Activated CD8-positive, alpha-beta T cell treated with anti-CD3 and anti-CD28 coated beads, Interleukin-2, amount 10 ng/mL, durations not matched to agents 7 days and 5 days (primary cell): ENCODE results near the gene SP100. TPM values are rescaled to one million over a fixed set of nuclear protein-coding genes. Genes with fewer than 3 reads are reported as not detected.
"Not testable (repeated sequence)": the region's sequence is repeated elsewhere in the genome, so short reads cannot be mapped to it uniquely, and the experiment has no call there.

Experiments used
- ATAC-seq: fragments of 150-1000 bp; cut with Tn5 transposase; one replicate; pipeline ENCODE4 v1.10.0; 2021; ENCODE audit warnings: moderate library complexity
- CTCF ChIA-PET: fragments of 350-600 bp; sonication (Branson Sonifier 250); formaldehyde crosslinking; loops from one replicate; lab custom pipeline; 2021; ENCODE audit warnings: antibody characterized with exemption; lab: Charles Lee
- POLR2A ChIA-PET: fragments of 350-600 bp; sonication (Branson Sonifier 250); formaldehyde crosslinking; loops from one replicate; lab custom pipeline; 2021; ENCODE audit warnings: antibody characterized with exemption; lab: Charles Lee
- DNase-seq: peaks from one replicate; pipeline ENCODE4 v3.0.0-alpha.2; 2020
- H3K27ac Mint-ChIP-seq: one replicate; pipeline ENCODE4 v1.8.0; 2021; ENCODE audit warnings: mild to moderate bottlenecking, mixed read lengths
- H3K27me3 Mint-ChIP-seq: one replicate; pipeline ENCODE4 v1.8.0; 2021; ENCODE audit warnings: low read depth, mixed read lengths
- H3K36me3 Mint-ChIP-seq: one replicate; pipeline ENCODE4 v1.8.0; 2021; ENCODE audit warnings: low read depth, mixed read lengths
- H3K4me1 Mint-ChIP-seq: one replicate; pipeline ENCODE4 v1.8.0; 2021; ENCODE audit warnings: low read depth, mixed read lengths
- H3K4me3 Mint-ChIP-seq: one replicate; pipeline ENCODE4 v1.8.0; 2021; ENCODE audit warnings: mild to moderate bottlenecking, mixed read lengths
- H3K9me3 Mint-ChIP-seq: one replicate; pipeline ENCODE4 v1.8.0; 2022; ENCODE audit warnings: mixed read lengths; ENCODE audit not compliant: insufficient read depth
- total RNA-seq, 2 experiments: library from RNA; stranded (reverse); gene quantifications; one replicate each; pipeline ENCODE4 v1.2.3, GENCODE V29; 2021

SP100 gene
- 100 to 1,000 TPM; 295 to 309 TPM for total RNA-seq

- peak within 1 kb of the TSS; percentile 100 for H3K27ac Mint-ChIP-seq
- no peaks in the 10 kb centered on the region for H3K27me3 Mint-ChIP-seq
- peak; percentile 91 for DNase-seq
- H3K36me3 Mint-ChIP-seq: peaks cover 47% of the 10 kb centered on the region
- peak; percentile 80 for ATAC-seq
- peaks cover 64% of the 10 kb centered on the region for H3K4me1 Mint-ChIP-seq
- peak within 1 kb of the TSS; percentile 87 for H3K4me3 Mint-ChIP-seq
- ChIA-PET CTCF (interaction anchor here (1.4 to 1.8 kb wide), 3 partner anchors 88 to 381 kb away, joined by 4 to 5 read pairs (median 5); no protein-coding TSS in a partner anchor), POLR2A (interaction anchor here (0.6 to 3.3 kb wide), 22 partner anchors 14 to 298 kb away, joined by 3 to 34 read pairs (median 3); partner anchors contain the start of genes SP110, SP140 and SP140L)
- H3K9me3 Mint-ChIP-seq: no peaks in the 10 kb centered on the region
Measured at GRCh38 chr2:230416061-230416721, at the start of gene SP100. TSS of gene SP100 (plus strand) at chr2:230416201. CDS start at chr2:230416297, 96 bp downstream.

GRCh38 chr2:230382108-230382507, 33.9 kb upstream of the SP100 start:
- Mint-ChIP-seq H3K27me3 (no peaks in the 10 kb centered on the region), H3K9me3 (no peaks in the 10 kb centered on the region), H3K4me3 (no peak overlapping the region), H3K27ac (no peak overlapping the region), H3K4me1 (peaks cover 9% of the 10 kb centered on the region), H3K36me3 (peaks cover 87% of the 10 kb centered on the region)
- ATAC-seq (no peak), DNase-seq (no peak)
- POLR2A ChIA-PET: no interaction called here
- CTCF ChIA-PET: no interaction called here

GRCh38 chr2:230383453-230383852, 32.5 kb upstream of the SP100 start:
- Mint-ChIP-seq H3K4me3 (no peak overlapping the region), H3K4me1 (peaks cover 2% of the 10 kb centered on the region), H3K36me3 (peaks cover 84% of the 10 kb centered on the region), H3K27ac (no peak overlapping the region), H3K9me3 (no peaks in the 10 kb centered on the region), H3K27me3 (no peaks in the 10 kb centered on the region)
- ChIA-PET CTCF (interaction anchor here (0.6 kb wide), 1 partner anchor 91 kb away, joined by 3 read pairs; no protein-coding TSS in a partner anchor), POLR2A (interaction anchor here (0.8 kb wide), 1 partner anchor 296 kb away, joined by 3 read pairs; no protein-coding TSS in a partner anchor)
- no peak for DNase-seq
- ATAC-seq: no peak

- ChIA-PET POLR2A (no interaction called here), CTCF (no interaction called here)
- no peak for DNase-seq
- Mint-ChIP-seq H3K4me1 (no peaks in the 10 kb centered on the region), H3K36me3 (peaks cover 84% of the 10 kb centered on the region), H3K27ac (no peak overlapping the region), H3K4me3 (no peak overlapping the region), H3K27me3 (no peaks in the 10 kb centered on the region), H3K9me3 (no peaks in the 10 kb centered on the region)
- no peak for ATAC-seq
Measured at GRCh38 chr2:230384986-230385385, 31.0 kb upstream of the SP100 start.

GRCh38 chr2:230394301-230394700, 21.7 kb upstream of the SP100 start:
- H3K27me3 Mint-ChIP-seq: no peaks in the 10 kb centered on the region
- H3K9me3 Mint-ChIP-seq: peaks cover 10% of the 10 kb centered on the region
- H3K4me1 Mint-ChIP-seq: no peaks in the 10 kb centered on the region
- ChIA-PET POLR2A (no interaction called here), CTCF (no interaction called here)
- peaks cover 95% of the 10 kb centered on the region for H3K36me3 Mint-ChIP-seq
- H3K4me3 Mint-ChIP-seq: no peak overlapping the region
- H3K27ac Mint-ChIP-seq: no peak overlapping the region
- DNase-seq (no peak), ATAC-seq (no peak)

- DNase-seq, H3K4me3 Mint-ChIP-seq, CTCF ChIA-PET, ATAC-seq, POLR2A ChIA-PET, H3K27me3 Mint-ChIP-seq, H3K27ac Mint-ChIP-seq, H3K4me1 Mint-ChIP-seq: not testable (repeated sequence)
- H3K36me3 Mint-ChIP-seq: peaks cover 88% of the 10 kb centered on the region
- H3K9me3 Mint-ChIP-seq: peaks cover 10% of the 10 kb centered on the region
Measured at GRCh38 chr2:230398698-230399097, 17.3 kb upstream of the SP100 start.

- Mint-ChIP-seq H3K4me1 (no peaks in the 10 kb centered on the region), H3K27me3 (no peaks in the 10 kb centered on the region), H3K27ac (no peak overlapping the region), H3K36me3 (peaks cover 88% of the 10 kb centered on the region), H3K9me3 (peaks cover 10% of the 10 kb centered on the region), H3K4me3 (no peak overlapping the region)
- CTCF ChIA-PET: no interaction called here
- DNase-seq (no peak), ATAC-seq (no peak)
- POLR2A ChIA-PET: no interaction called here
Measured at GRCh38 chr2:230400041-230400440, 16.0 kb upstream of the SP100 start.

GRCh38 chr2:230400454-230400853, 15.5 kb upstream of the SP100 start:
- DNase-seq (no peak), ATAC-seq (no peak)
- ChIA-PET POLR2A (no interaction called here), CTCF (no interaction called here)
- no peaks in the 10 kb centered on the region for H3K27me3 Mint-ChIP-seq
- no peak overlapping the region for H3K27ac Mint-ChIP-seq
- no peak overlapping the region for H3K4me3 Mint-ChIP-seq
- H3K9me3 Mint-ChIP-seq: peaks cover 8% of the 10 kb centered on the region
- H3K36me3 Mint-ChIP-seq: peaks cover 88% of the 10 kb centered on the region
- H3K4me1 Mint-ChIP-seq: no peaks in the 10 kb centered on the region

GRCh38 chr2:230401026-230401425, 15.0 kb upstream of the SP100 start:
- ATAC-seq, H3K27ac Mint-ChIP-seq, H3K4me1 Mint-ChIP-seq, H3K27me3 Mint-ChIP-seq, H3K9me3 Mint-ChIP-seq, CTCF ChIA-PET, POLR2A ChIA-PET, H3K4me3 Mint-ChIP-seq, DNase-seq: not testable (repeated sequence)
- peaks cover 88% of the 10 kb centered on the region for H3K36me3 Mint-ChIP-seq

- H3K9me3 Mint-ChIP-seq: no peaks in the 10 kb centered on the region
- ATAC-seq (no peak), DNase-seq (no peak)
- no peaks in the 10 kb centered on the region for H3K27me3 Mint-ChIP-seq
- peaks cover 24% of the 10 kb centered on the region for H3K4me1 Mint-ChIP-seq
- CTCF ChIA-PET: interaction anchor here (1.2 to 1.3 kb wide), 2 partner anchors 11 to 18 kb away, joined by 3 read pairs; no protein-coding TSS in a partner anchor
- H3K36me3 Mint-ChIP-seq: peaks cover 86% of the 10 kb centered on the region
- H3K4me3 Mint-ChIP-seq: no peak overlapping the region
- POLR2A ChIA-PET: no interaction called here
- no peak overlapping the region for H3K27ac Mint-ChIP-seq
Measured at GRCh38 chr2:230403746-230404145, 12.3 kb upstream of the SP100 start.

GRCh38 chr2:230405824-230406223, 10.2 kb upstream of the SP100 start:
- H3K4me3 Mint-ChIP-seq: no peak overlapping the region
- DNase-seq: no peak
- ATAC-seq: no peak
- peaks cover 45% of the 10 kb centered on the region for H3K4me1 Mint-ChIP-seq
- CTCF ChIA-PET: no interaction called here
- H3K27me3 Mint-ChIP-seq: no peaks in the 10 kb centered on the region
- H3K27ac Mint-ChIP-seq: no peak overlapping the region
- no peaks in the 10 kb centered on the region for H3K9me3 Mint-ChIP-seq
- H3K36me3 Mint-ChIP-seq: peaks cover 67% of the 10 kb centered on the region
- POLR2A ChIA-PET: no interaction called here

- DNase-seq (no peak), ATAC-seq (no peak)
- ChIA-PET POLR2A (no interaction called here), CTCF (interaction anchor here (1.1 kb wide), 1 partner anchor 81 kb away, joined by 7 read pairs; the partner anchor contains the start of gene SP140L)
- Mint-ChIP-seq H3K4me1 (peaks cover 63% of the 10 kb centered on the region), H3K9me3 (no peaks in the 10 kb centered on the region), H3K27ac (peak overlapping the region; percentile 71), H3K36me3 (peaks cover 52% of the 10 kb centered on the region), H3K27me3 (no peaks in the 10 kb centered on the region), H3K4me3 (no peak overlapping the region)
Measured at GRCh38 chr2:230408244-230408842, 7.7 kb upstream of the SP100 start.
